Measurements from ENCODE around the gene BLVRB. TPM values are rescaled to one million over a fixed set of nuclear protein-coding genes. Genes with fewer than 3 reads are reported as not detected.

Gene BLVRB
- polyA plus RNA-seq, 1 donor (not counting 4 experiments of a cell fraction or from before 2014, with no cell fraction given), result 52.5 TPM

- peak within 1 kb of the TSS; percentile 100 for H3K9ac ChIP-seq (ENCODE audit: control insufficient read depth, extremely low read depth, insufficient read depth, low read length)
- H3K79me2 ChIP-seq (ENCODE audit: control insufficient read depth, insufficient read depth, low read length), result peaks cover 33% of the 10 kb centered on the region
- no peaks in the 10 kb centered on the region for H3K9me3 ChIP-seq (ENCODE audit: control insufficient read depth, low read depth, low read length)
- peak within 1 kb of the TSS; percentile 99 for H3K27ac ChIP-seq (ENCODE audit: control insufficient read depth, insufficient read depth, low read length)
- H3K4me1 ChIP-seq (ENCODE audit: control insufficient read depth, extremely low read depth, insufficient read depth, low read length), result peaks cover 16% of the 10 kb centered on the region
- H4K20me1 ChIP-seq (ENCODE audit: control insufficient read depth, extremely low read depth, insufficient read depth, low read length), result peaks cover 5% of the 10 kb centered on the region
- H3K27me3 ChIP-seq (ENCODE audit: control insufficient read depth, extremely low read depth, insufficient read depth, low read length), result no peaks in the 10 kb centered on the region
- peaks cover 17 to 19% of the 10 kb centered on the region in 2 experiments for H3K36me3 ChIP-seq (ENCODE audit: control insufficient read depth in 2 of 2, extremely low read depth in 1 of 2, insufficient read depth in 2 of 2, low read length in 2 of 2)
- no peak for TF ChIP-seq EZH2 (IDR thresholded peaks at IDR 0.05; ENCODE audit: low read length)
- no peak for TF ChIP-seq CTCF (optimal IDR thresholded peaks at IDR 0.05 in 1 of 3, IDR thresholded peaks at IDR 0.05 in 1 of 3, conservative IDR thresholded peaks at IDR 0.05 in 1 of 3; ENCODE audit: extremely low read depth in 1 of 3, insufficient read depth in 2 of 3, low read length in 3 of 3)
- dilution Hi-C loops (cut with MboI; ENCODE audit: extremely low pct_ligation_motif_present, low sequenced_read_pairs), result no loop called here
- DNase-seq (ENCODE audit: low read depth, low spot score) (peak; percentile 64), FAIRE-seq (no peak)
- H3K4me3 ChIP-seq (ENCODE audit: control insufficient read depth in 2 of 3, extremely low read depth in 1 of 3, insufficient read depth in 2 of 3, low read depth in 1 of 3, low read length in 3 of 3), result peak within 1 kb of the TSS; percentile 96 to 100 (median 100)
- H3K4me2 ChIP-seq (ENCODE audit: control insufficient read depth, extremely low read depth, insufficient read depth, low read depth, low read length), result peak within 1 kb of the TSS; percentile 95
- no peaks in the 10 kb centered on the region for H3K9me1 ChIP-seq (ENCODE audit: control insufficient read depth, extremely low read depth, insufficient read depth, low read length)
- peak within 1 kb of the TSS; percentile 99 for H2AFZ ChIP-seq (ENCODE audit: control insufficient read depth, low read length)
These were observed 21.3 kb downstream of the BLVRB start, which contains the start of gene SERTAD3 for GRCh38 chr19:40444000-40444824. Gene SERTAD3, minus strand, starts transcription at chr19:40444335. Its CDS starts 2,255 bp downstream, at chr19:40442080.

GRCh38 chr19:40443131-40443999 is 22.2 kb downstream of the BLVRB start:
- no peak for TF ChIP-seq EZH2 (IDR thresholded peaks at IDR 0.05; ENCODE audit: low read length)
- TF ChIP-seq CTCF (optimal IDR thresholded peaks at IDR 0.05 in 1 of 3, IDR thresholded peaks at IDR 0.05 in 1 of 3, conservative IDR thresholded peaks at IDR 0.05 in 1 of 3; ENCODE audit: extremely low read depth in 1 of 3, insufficient read depth in 2 of 3, low read length in 3 of 3), result no peak
- Histone ChIP-seq H3K9me1 (ENCODE audit: control insufficient read depth, extremely low read depth, insufficient read depth, low read length) (no peaks in the 10 kb centered on the region), H3K79me2 (ENCODE audit: control insufficient read depth, insufficient read depth, low read length) (peaks cover 33% of the 10 kb centered on the region), H3K27ac (ENCODE audit: control insufficient read depth, insufficient read depth, low read length) (peak overlapping the region; percentile 99), H3K4me1 (ENCODE audit: control insufficient read depth, extremely low read depth, insufficient read depth, low read length) (peaks cover 16% of the 10 kb centered on the region), H3K27me3 (ENCODE audit: control insufficient read depth, extremely low read depth, insufficient read depth, low read length) (no peaks in the 10 kb centered on the region), H3K36me3 (ENCODE audit: control insufficient read depth in 2 of 2, extremely low read depth in 1 of 2, insufficient read depth in 2 of 2, low read length in 2 of 2) (peaks cover 17 to 19% of the 10 kb centered on the region in 2 experiments), H2AFZ (ENCODE audit: control insufficient read depth, low read length) (peak overlapping the region; percentile 67), H3K9ac (ENCODE audit: control insufficient read depth, extremely low read depth, insufficient read depth, low read length) (peak overlapping the region; percentile 100), H3K9me3 (ENCODE audit: control insufficient read depth, low read depth, low read length) (no peaks in the 10 kb centered on the region), H3K4me2 (ENCODE audit: control insufficient read depth, extremely low read depth, insufficient read depth, low read depth, low read length) (peak overlapping the region; percentile 98), H4K20me1 (ENCODE audit: control insufficient read depth, extremely low read depth, insufficient read depth, low read length) (peaks cover 5% of the 10 kb centered on the region), H3K4me3 (ENCODE audit: control insufficient read depth in 2 of 3, extremely low read depth in 1 of 3, insufficient read depth in 2 of 3, low read depth in 1 of 3, low read length in 3 of 3) (peak overlapping the region; percentile 96 to 100 (median 100))
- DNase-seq (ENCODE audit: low read depth, low spot score), result peak; percentile 94
- FAIRE-seq, result peak; percentile 57
- dilution Hi-C loops (cut with MboI; ENCODE audit: extremely low pct_ligation_motif_present, low sequenced_read_pairs), result no loop called here
